ENCODE data around the gene SPEG.

Gene SPEG

DNA sequence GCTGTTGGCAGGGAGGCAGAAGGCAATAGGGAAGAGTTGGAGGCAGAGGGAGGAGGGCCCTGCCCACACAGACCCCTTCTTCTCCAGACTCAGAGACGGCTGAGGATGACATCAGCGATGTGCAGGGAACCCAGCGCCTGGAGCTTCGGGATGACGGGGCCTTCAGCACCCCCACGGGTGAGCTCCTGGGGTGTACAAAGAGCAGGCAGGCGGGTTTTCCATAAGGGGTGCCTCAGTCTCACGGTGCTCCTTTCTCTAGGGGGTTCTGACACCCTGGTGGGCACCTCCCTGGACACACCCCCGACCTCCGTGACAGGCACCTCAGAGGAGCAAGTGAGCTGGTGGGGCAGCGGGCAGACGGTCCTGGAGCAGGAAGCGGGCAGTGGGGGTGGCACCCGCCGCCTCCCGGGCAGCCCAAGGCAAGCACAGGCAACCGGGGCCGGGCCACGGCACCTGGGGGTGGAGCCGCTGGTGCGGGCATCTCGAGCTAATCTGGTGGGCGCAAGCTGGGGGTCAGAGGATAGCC, 10.0 kb downstream of the SPEG start:
- DNase-seq: no peak

DNA sequence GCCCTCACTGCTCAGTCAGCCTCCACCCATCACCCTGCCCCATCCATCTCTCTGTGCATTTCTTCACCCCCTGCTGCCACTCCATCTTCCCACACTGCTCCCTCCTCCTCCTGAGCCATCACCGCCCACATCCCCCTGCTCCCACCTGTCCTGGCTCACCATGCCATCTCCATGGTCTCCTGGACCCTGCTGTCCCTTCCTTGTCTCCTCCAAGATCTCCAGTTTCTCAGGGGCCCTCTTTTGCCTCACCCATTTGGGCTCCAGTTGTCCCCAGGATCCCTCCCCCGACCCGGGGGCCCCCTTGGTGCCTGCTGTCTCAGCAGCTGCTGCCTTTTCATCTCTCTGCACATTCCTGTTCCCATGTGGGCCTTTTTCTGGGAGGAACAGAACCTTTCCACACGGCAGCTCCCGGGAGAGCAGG, 10.6 kb downstream of the SPEG start:
- no peak for DNase-seq

DNA sequence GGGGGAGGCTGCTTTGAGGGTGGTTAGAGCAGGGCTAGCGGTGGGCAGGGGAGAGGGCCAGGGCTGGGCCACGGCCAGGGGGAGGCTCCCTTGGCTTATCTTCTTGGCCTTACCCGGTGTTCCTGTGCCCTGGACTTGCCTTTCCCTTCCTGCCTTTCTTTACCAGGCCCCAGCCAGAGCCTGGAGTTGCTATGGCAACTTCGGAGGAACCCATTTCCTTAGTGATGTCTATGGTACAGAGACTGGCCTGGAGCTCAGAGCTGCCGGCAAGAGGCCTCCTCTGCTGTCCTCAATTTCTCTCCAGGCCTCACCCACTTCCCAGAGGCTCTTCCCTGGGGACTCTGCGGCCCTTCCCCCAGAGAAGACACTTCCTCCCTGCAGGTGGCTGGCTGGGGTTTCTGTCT, 11.5 kb downstream of the SPEG start:
- DNase-seq: peak; percentile 14

DNA sequence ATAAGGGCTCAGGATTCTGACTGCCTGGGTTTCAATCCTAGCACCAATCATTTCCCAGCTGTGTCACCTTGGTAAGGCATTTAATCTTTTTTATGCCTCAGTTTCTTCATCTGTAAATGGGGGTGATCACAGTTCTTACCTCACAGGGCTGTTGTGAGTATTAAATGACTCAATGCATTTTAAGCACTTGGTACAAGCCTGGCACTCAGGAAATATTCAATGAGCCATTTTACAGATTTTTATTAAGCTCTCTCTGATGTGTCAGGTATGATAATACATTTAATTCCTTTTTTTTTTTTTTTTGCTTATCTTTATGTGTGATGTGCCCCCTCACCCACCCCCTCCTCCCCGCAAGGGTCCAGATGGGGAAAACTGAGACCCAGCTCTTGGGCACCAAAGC, 12.0 kb downstream of the SPEG start:
- no peak for DNase-seq

DNA sequence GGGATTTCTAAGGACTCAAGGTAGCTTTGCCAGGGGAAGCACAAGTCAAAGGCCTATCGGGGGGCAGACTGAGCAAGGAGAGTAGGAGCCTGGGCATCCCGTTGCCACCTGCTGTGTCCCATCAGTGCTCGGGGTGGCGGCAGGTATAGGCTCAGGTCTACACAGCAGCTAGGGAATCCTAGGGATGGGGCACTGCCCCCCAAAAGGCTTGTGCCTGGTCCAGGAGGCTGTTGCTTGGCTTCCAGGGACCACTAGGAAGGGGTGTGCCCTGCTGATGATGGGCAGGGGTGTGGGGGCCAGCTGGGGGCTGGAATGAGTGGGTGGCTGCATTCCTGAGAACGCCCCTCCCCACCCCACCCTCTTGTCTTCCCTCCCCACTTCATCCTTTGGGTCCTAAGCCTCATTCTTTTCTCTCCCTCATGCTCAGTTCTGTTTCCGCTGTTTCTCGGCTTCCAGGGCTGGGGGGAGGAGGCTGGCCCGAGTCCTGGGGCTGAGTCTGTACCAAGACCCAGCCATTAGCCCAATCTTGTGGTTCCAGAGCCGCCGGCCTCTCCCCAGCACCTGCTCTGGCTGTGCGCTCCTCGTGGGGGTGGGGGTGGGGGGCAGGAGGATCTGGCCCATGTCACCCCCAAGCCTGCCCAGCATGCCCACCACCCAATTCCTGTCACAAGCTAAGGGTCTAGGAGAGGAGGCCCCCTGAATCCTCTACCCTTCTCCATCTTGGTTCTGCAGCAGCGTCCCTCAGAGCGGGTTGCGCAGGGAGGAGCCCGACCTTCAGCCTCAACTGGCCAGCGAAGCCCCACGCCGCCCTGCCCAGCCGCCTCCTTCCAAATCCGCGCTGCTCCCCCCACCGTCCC, 12.8 kb downstream of the SPEG start:
- DNase-seq: no peak

DNA sequence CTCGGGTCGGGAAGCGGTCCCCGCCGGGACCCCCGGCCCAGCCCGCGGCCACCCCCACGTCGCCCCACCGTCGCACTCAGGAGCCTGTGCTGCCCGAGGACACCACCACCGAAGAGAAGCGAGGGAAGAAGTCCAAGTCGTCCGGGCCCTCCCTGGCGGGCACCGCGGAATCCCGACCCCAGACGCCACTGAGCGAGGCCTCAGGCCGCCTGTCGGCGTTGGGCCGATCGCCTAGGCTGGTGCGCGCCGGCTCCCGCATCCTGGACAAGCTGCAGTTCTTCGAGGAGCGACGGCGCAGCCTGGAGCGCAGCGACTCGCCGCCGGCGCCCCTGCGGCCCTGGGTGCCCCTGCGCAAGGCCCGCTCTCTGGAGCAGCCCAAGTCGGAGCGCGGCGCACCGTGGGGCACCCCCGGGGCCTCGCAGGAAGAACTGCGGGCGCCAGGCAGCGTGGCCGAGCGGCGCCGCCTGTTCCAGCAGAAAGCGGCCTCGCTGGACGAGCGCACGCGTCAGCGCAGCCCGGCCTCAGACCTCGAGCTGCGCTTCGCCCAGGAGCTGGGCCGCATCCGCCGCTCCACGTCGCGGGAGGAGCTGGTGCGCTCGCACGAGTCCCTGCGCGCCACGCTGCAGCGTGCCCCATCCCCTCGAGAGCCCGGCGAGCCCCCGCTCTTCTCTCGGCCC, 13.6 kb downstream of the SPEG start:
- DNase-seq: no peak

DNA sequence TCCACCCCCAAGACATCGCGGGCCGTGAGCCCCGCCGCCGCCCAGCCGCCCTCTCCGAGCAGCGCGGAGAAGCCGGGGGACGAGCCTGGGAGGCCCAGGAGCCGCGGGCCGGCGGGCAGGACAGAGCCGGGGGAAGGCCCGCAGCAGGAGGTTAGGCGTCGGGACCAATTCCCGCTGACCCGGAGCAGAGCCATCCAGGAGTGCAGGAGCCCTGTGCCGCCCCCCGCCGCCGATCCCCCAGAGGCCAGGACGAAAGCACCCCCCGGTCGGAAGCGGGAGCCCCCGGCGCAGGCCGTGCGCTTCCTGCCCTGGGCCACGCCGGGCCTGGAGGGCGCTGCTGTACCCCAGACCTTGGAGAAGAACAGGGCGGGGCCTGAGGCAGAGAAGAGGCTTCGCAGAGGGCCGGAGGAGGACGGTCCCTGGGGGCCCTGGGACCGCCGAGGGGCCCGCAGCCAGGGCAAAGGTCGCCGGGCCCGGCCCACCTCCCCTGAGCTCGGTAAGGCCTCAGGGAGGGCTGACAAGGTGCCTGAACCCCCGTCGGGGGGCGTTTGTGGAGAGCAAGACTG, 14.2 kb downstream of the SPEG start:
- DNase-seq: no peak

DNA sequence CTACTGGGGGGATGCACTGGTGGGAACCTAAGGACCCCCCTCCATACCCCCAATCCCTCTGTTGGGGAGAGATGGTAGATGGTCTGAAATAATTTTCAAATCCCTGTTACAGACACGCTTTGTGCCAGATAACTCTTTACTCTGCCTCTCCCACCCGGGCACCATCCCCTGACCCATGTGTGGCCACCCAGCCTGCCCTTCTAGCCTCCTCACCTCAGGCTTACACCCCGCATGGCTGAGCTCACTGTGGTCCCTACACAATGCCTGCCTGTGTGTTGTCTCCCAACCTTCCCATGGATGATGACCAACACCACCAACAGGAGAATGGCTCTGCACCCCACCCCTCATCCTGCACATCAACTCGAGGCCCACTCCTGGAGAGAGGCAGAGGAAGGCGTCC, 15.0 kb downstream of the SPEG start:
- no peak for DNase-seq

DNA sequence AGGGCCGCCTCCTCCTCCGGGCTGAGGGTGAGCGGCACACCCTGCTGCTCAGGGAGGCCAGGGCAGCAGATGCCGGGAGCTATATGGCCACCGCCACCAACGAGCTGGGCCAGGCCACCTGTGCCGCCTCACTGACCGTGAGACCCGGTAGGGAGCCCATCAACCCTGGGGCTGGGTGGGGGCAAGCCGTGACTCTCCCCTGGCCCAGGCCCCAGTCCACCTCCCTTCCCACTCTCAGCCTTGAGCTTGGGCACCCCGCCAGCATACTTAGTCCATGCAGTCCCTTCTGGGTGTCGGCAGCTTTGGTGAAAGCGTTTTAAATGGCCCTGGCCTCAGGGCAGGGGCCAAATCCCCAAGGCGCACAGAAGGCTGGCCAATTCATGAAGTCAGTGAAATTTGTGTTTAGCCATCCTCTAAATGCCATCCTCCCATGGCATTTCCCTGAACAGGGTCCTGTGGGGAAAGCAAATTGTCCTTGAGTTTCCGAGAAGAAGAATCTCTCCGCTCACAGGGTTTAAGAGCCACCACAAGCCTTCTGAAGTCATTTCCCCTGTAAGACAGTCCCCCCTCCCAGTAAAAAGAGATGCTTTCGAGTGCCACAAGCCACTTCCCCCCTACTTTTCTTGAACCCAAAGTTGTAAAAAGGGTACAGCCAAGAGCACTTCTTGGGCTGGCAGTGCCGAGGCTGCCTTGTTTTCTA, 17.2 kb downstream of the SPEG start:
- DNase-seq: no peak

DNA sequence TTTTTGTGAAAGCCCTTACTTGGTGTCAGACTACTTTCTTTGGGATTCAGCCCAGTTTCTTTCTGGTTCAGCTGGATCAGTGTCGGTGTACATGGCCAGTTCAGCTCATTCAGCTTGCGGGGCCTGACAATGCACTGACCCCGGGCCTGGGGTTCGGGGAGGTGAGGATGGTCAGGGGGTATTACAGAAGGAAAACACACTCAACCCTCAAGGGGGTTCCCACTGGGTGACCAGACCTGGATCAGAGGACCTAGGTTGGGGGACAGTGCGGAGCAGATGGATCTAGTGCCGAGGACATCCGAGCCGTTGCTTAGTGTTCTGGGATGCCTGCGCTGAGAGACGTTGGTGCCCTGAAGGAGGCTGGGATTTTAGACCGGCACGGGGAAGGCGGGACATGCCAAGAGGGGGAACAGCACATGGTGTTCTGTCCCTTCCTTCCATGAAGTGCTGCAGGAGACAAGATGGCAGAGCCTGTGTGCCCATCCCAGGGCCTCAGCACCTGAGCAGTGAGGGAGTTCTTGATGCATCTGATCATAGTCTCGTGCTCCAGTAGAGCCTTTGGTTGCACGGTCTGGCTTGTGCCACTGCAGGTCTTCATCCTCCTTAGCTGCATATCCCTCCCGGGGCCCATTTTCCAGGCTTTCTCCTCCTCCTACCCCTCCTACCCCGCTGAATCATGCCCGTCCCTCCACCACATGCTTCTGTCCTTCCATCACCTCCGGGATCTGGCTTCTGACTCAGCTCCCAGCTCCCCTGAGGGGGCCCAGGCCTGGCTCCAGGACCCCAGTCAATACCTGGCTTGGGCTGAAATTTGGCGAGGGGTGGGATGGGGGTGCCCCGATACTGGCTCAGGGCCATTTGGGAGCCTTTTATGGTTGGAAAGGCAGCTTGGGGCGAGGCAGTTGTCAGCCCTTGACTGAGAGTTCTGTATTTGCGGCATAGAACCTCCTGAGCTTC, 18.0 kb downstream of the SPEG start:
- no peak for DNase-seq

DNA sequence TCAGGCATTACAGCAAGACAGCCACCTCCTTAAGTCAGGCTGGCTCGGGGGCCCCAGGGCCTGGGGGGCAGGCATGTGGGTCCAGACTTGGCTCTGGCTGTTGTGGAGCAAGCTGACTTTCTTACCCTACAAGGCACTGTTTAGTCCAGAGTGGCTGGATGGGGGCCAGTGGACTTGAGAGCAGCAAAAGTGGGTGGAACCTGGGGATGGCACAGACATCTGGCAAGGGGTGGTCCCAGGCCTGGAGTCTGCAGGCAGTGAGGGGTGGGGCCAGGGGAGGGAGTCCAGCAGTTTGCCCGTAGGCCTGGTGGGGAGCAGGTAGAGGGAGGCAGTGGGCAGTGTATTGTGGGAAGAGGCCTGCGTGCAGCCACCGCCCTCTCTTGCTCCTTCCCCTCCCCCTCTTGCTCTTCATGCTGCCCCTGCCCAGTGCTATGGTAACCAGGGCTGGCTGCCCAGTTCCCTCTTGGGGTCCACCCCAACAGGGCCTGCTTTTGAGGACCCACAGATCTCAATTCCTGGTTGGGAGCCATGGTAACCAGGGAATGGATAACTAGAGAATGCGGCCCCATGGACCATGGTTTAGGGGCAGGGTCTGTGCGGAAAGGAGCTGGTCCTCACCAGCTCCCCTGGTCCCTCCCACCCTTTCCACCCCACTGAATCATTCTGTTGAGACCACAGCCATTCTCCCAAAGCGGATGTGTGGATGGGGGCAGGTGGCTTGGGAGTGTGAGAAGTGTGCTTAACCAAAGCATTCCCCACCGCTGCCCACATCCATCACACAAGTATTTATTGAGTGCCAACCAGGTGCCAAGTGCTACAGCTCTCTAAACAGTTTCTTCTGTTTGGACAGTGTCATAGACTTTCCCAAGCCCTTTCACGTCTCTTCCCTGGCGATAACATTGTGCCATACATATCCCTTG, 19.3 kb downstream of the SPEG start:
- no peak for DNase-seq

DNA sequence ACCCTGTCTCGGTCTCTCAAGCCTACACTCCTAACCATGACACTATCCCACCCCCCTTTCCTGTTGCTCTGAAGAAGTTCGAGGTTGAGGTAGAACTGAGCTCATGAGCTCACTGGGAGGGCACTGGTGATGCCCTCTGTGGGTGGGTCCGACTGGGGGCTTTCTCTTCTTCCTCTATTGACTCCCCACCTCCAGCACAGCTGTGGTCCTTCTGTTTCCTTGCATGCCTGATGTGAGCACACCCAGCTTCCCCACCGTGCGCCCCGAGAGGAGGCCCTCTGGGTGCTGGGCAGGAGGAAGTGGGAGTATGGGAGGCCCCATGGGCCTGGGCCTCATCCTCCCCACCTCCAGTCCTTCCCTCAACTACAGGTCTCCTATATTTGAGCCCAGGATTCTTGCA, 20.9 kb downstream of the SPEG start:
- no peak for DNase-seq

DNA sequence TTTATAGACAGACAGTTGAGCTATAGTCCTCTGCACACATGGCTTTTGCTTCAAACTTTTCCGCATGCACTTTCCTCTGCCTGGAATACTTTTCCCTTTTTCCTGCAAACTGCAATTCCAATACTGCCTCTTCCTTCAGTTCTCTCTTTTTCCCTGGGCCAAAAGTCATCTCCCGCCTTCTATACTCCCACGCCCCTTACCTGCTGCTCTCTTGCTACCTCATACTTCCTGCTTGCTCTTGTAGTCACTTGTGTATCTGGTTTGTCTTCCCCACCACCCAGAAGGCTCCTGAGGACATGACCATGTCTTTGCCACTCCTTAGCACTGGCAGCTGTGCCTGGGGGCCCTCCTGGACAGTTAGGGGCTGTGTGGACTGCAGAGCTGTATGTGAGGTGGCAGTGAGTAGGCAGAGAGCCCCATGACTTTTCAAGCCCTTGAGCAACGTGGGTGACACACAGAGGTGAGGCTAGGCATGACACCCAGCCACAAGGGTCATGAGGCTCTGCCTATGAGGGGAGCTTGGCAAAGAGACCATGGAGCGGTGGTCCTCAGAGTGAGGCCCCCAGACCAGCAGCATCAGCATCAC, 23.2 kb downstream of the SPEG start:
- DNase-seq: peak; percentile 38

DNA sequence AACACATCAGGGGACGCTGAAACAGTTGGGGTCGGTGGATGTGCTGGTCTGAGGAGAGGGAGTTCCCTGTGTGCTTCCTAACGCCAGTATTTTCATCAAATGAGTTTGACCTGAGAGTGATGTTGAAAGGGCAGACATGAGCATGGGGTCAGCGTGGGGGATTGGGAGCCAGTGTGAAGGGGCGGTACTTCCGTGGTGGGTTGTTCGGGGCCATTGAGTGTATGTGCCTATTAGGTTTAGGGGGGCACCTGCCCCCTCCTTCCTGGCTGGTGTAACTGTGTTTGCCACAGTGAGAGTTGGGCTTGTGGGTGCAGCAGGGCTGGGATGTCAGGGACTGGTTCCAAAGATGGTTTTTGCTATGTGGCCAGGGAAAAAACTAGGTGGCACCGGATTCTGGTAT, 24.4 kb downstream of the SPEG start:
- DNase-seq: no peak

DNA sequence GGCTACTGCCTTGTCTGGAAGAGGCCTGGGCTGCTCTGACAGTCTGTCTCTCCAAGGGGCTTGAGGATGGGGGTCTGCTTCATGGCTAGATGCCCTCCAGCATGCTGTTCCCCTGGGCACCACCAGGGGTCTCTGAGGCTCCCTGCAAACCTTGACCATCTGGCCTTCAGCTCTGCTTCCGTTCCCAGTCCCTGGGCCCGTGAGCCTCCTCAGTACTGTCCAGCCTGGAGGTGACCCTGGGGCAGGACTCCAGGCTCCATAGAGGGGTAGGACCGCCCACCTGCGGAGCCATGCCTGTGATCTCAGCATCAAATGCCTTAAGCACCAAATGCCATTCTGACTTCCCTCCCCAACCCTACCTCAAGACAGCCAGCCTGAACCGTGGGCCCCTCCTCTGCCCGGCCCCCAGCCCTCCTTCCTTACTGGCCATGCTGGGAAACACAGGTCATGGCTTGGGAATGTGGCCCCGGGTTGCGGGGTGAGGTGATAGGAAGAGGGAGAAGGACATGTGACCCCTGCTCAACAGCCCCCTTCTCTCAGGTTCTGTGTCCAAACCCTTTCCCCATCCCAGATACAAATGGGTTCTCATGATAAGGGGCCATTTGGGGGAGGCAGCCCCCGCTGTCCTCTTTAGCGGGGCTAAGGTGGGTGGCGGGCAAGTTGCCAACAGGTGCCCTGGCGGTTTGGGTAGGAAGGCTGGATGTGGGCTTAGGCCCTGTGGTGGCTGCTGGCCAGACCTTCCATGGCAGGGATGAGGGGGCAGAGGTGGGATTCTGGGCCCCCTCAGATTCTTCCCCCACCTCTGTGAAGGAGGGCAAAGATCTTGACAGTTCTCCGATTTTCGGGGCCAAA, 25.0 kb downstream of the SPEG start:
- DNase-seq: peak; percentile 39

DNA sequence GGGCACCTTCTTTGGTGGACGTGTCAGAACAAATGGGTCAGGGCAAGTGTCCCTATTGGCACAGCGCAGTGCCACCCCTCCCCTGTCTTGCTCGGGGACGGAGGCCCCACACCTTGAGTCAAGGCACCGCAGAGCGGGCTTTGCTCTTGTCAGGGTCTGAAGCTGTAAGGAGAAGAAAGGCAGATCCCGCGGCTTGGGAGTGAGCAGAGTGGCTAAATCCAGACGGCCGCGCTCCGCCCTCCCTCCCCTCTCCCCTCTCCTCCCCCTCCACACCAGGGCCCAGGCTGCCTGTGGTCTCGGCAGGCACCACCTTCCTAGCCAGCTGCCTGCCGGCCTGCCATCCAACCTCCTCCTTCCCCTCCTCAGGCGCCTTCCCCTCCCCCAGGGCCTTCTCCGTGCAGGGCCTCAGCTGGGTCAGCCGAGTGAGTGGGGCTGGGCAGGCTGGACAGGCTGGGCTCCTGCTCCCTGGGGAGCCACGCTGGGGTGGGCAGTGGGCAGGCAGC, 25.8 kb downstream of the SPEG start:
- peak; percentile 48 for DNase-seq

DNA sequence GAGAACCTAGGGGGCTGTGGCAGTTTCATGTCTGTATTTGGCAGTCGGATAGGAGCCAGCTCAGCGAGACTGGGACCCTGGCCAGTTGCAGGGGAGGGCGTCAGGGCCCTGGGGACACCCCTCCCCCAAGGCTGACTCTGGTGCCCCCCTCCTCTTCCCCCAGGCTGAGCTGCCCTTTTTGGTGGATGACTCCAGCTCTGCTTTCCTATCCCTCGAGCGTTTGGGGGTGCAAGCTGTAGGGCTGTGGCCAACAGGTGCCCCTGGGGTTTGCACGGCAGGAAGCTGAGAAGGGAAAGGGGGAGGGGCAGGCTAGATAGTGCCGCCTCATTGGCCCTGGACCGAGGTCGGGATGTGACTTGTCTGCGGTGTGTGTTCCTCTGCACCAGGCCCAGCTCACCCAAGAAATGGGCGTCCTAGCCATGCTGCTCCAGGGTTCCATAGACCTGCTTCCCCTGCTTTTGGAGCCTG, 26.4 kb downstream of the SPEG start:
- DNase-seq: peak; percentile 67

DNA sequence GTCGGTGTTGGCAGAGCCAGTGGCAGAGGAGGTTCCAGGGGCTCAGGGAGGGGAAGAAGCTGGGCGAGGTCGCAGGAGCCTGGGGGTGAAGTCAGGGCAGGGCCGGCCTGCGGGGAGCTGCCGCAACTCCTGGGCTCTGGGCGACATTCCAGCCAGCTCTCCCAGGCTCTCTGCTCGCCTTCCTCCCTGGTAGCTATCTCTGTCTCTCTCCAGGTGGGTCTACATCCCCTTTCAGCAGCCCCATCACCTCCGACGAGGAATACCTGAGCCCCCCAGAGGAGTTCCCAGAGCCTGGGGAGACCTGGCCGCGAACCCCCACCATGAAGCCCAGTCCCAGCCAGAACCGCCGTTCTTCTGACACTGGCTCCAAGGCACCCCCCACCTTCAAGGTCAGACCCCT, 27.0 kb downstream of the SPEG start:
- DNase-seq: no peak

DNA sequence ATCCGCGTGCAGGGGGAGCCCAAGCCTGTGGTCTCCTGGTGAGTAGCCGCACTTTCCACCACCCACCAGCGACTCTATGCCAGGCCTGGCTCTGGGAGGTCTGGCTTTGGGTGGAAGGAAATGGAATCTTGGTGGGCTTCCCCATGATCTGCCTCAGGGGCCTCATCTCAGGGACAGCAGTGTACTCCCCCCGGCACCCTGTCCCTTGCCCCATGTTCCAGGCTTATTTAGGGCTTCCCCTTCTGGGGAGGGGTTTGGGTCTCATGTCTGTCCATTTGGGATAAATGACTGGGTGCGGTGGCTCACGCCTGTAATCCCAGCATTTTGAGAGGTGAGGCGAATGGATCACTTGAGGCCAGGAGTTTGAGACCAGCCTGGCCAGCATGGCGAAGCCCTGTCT, 27.7 kb downstream of the SPEG start:
- DNase-seq: no peak

Data from RPMI8226 (cell line).